ENCODE results near the gene ZNF665. TPM values are rescaled to one million over a fixed set of nuclear protein-coding genes. Genes with fewer than 3 reads are reported as not detected.
A peak's percentile ranks its signal among the peaks of the same experiment; 100 is the strongest.

The ZNF665 gene
- total and polyA plus RNA-seq, 10 of the 15 experiments (the other 5 are each of a cell fraction or from before 2014, with no cell fraction given): 0.20 to 3.0 (median 1.4) TPM

GRCh38 chr19:53196777-53197396 lies 3.7 kb upstream of the ZNF665 start (continued):
- TF ChIP-seq CBX5 (IDR thresholded peaks at IDR 0.05; ENCODE audit: low read depth) (0 out of 2 replicates have a peak, but pooled peaks have one; percentile 60), ATF3 (IDR thresholded peaks at IDR 0.05; ENCODE audit: borderline replicate concordance, extremely low read depth, low read depth, low read length) (no peak), POLR2A (IDR thresholded peaks at IDR 0.05; ENCODE audit: low read depth, low read length) (peak; percentile 82), POLR2AphosphoS2 (IDR thresholded peaks at IDR 0.05; ENCODE audit: low read depth, low read length) (peak; percentile 36; the same call in 1 of the 2 replicates), GABPA (IDR thresholded peaks at IDR 0.05; ENCODE audit: low read depth) (peak; percentile 35; the same call in 1 of the 2 replicates)
- TF ChIP-seq, protein P1, sequence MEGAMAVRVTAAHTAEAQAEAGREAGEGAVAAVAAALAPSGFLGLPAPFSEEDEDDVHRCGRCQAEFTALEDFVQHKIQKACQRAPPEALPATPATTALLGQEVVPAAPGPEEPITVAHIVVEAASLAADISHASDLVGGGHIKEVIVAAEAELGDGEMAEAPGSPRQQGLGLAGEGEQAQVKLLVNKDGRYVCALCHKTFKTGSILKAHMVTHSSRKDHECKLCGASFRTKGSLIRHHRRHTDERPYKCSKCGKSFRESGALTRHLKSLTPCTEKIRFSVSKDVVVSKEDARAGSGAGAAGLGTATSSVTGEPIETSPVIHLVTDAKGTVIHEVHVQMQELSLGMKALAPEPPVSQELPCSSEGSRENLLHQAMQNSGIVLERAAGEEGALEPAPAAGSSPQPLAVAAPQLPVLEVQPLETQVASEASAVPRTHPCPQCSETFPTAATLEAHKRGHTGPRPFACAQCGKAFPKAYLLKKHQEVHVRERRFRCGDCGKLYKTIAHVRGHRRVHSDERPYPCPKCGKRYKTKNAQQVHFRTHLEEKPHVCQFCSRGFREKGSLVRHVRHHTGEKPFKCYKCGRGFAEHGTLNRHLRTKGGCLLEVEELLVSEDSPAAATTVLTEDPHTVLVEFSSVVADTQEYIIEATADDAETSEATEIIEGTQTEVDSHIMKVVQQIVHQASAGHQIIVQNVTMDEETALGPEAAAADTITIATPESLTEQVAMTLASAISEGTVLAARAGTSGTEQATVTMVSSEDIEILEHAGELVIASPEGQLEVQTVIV (IDR thresholded peaks at IDR 0.05; ENCODE audit: borderline replicate concordance, partially characterized antibody): no peak

DNA sequence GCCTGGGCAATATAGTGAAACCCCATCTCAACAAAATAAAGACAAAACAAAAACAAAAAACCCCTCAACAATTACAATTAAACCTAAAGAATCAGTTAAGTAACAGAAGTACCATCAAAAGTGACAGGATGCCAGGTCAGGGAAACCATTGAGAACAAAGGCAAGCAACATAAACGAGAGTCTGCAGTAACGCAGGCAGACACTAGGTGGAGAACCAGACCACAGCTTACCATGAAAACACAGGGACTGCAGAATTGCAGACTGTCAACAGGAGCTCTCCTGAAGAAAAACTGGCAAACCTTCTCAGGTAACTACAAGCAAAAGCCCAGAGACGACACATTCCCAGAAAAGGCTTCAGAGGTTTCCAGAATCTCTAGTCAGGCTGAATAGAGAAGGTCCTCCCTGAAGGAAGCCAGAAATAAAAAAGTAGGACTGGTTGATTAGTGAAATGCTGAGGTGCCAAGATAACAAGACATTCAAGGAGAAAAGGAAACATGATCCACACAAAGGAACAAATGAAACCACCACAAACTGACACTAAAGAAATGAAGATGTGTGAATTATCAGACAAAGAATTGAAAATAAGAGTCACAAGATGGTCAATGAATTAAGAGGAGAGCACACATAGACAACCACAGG lies 2.2 kb upstream of the ZNF665 start:
- 2% methylated on average over 3 of the region's 3 CpGs for WGBS (ENCODE audit: insufficient coverage, insufficient replicate concordance, low lambda C conversion rate, missing lambda C conversion rate)
- peaks cover 7% of the 10 kb centered on the region; the same call in 2 of the 3 replicates for H3K9me3 ChIP-seq (replicated peaks; ENCODE audit: control insufficient read depth, insufficient read depth, low read length)
- FAIRE-seq (peak; percentile 57), ATAC-seq (peak; percentile 51; the same call in 2 of the 3 replicates), DNase-seq (ENCODE audit: low read depth, low spot score) (peak; percentile 27)
- no peaks in the 10 kb centered on the region for H3K36me3 ChIP-seq (ENCODE audit: control insufficient read depth in 2 of 2, insufficient read depth in 2 of 2, low read length in 1 of 2)
- H3K4me1 ChIP-seq (ENCODE audit: control insufficient read depth, insufficient read depth, low read length): no peaks in the 10 kb centered on the region
- no peak overlapping the region for H3K27ac ChIP-seq (ENCODE audit: control insufficient read depth, insufficient read depth)
- CTCF ChIA-PET: interaction anchor here (0.6 to 1.8 kb wide), 7 partner anchors 164 to 829 kb away, joined by 3 to 10 read pairs (median 4); no protein-coding TSS in a partner anchor
- no peaks in the 10 kb centered on the region for H3K27me3 ChIP-seq (replicated peaks in 1 of 2; ENCODE audit: control insufficient read depth in 2 of 2, insufficient read depth in 2 of 2, low read length in 1 of 2)
- SMC1A ChIA-PET (ENCODE audit: uncharacterized antibody, unreplicated experiment): interaction anchor here (1.4 kb wide), 1 partner anchor 165 kb away, joined by 5 read pairs; no protein-coding TSS in a partner anchor
- BruUV-seq (replicated peaks): no TSS peak
- POLR2A ChIA-PET: no interaction called here
- no peaks in the 10 kb centered on the region for H3K79me2 ChIP-seq (ENCODE audit: control insufficient read depth, insufficient read depth, low read length)
- RAD21 ChIA-PET (ENCODE audit: unreplicated experiment): interaction anchor here (1.0 kb wide), 2 partner anchors 172 to 1070 kb away, joined by 4 to 5 read pairs; no protein-coding TSS in a partner anchor
- H3K9ac ChIP-seq (ENCODE audit: control insufficient read depth, insufficient read depth, low read length): no peak overlapping the region
- H4K20me1 ChIP-seq (ENCODE audit: control insufficient read depth, insufficient read depth): no peaks in the 10 kb centered on the region
- no peak overlapping the region for H3K4me3 ChIP-seq
- no peak overlapping the region for H2AFZ ChIP-seq (ENCODE audit: control insufficient read depth, low read depth, low read length)
- in situ Hi-C loops (cut with MboI) (loop anchor here (10.0 kb wide), 2 partner anchors 829 to 1039 kb away; no protein-coding TSS in a partner anchor), intact Hi-C loops (cut with micrococcal nuclease; ENCODE audit: unreplicated experiment) (no loop called here)
- H3K4me2 ChIP-seq (ENCODE audit: control insufficient read depth, insufficient read depth): no peak overlapping the region
- TF ChIP-seq SPI1 (IDR thresholded peaks at IDR 0.05; ENCODE audit: borderline replicate concordance, insufficient read depth, low read depth, low read length) (no peak), USF2 (IDR thresholded peaks at IDR 0.05; ENCODE audit: borderline replicate concordance, low read depth, low read length) (no peak), POLR2AphosphoS2 (IDR thresholded peaks at IDR 0.05; ENCODE audit: low read depth, low read length) (no peak), BHLHE40 (IDR thresholded peaks at IDR 0.05; ENCODE audit: borderline replicate concordance in 1 of 2, low read depth in 2 of 2, low read length in 1 of 2) (no peak), ZNF592 (IDR thresholded peaks at IDR 0.05) (no peak)

All from GM12878 (cell line).